Liver (tissue), 3 donors: Measurements from ENCODE around the gene CSRP1.

ENCODE experiments used
- CTCF ChIP-seq: fragments of 150-350 bp; IDR thresholded peaks from 2 replicates; pipeline ENCODE4 v1.5.1; 2017; ENCODE audit warnings: improper control_type of control experiment, low read depth, low read length; ENCODE audit not compliant: missing input control
- EGR1 ChIP-seq, 2 donors: IDR thresholded peaks; 2 replicates each; pipeline ENCODE4 v1.6.1; 2016 to 2018; ENCODE audit warnings: antibody characterized with exemption in 2 of 2, low read depth in 2 of 2
- GABPA ChIP-seq, 2 donors: IDR thresholded peaks in 1 of 2; conservative IDR thresholded peaks in 1 of 2; 2 replicates each; pipeline ENCODE4 v1.6.1; 2016; ENCODE audit warnings: antibody characterized with exemption in 2 of 2, mild to moderate bottlenecking in 1 of 2, moderate library complexity in 1 of 2
- SP1 ChIP-seq: IDR thresholded peaks from 2 replicates; pipeline ENCODE4 v1.6.1; 2018; ENCODE audit warnings: antibody characterized with exemption, mild to moderate bottlenecking
- TAF1 ChIP-seq: conservative IDR thresholded peaks from 2 replicates; pipeline ENCODE4 v1.6.1; 2016; ENCODE audit warnings: antibody characterized with exemption, mild to moderate bottlenecking
- YY1 ChIP-seq: IDR thresholded peaks from 2 replicates; pipeline ENCODE4 v1.6.1; 2016; ENCODE audit warnings: antibody characterized with exemption, mild to moderate bottlenecking
- TF ChIP-seq, protein P1 (sequence below): IDR thresholded peaks from 2 replicates; pipeline ENCODE4 v1.6.1; 2016; ENCODE audit warnings: antibody characterized with exemption
- donor health status: healthy.
- donor health status: healthy.

DNA sequence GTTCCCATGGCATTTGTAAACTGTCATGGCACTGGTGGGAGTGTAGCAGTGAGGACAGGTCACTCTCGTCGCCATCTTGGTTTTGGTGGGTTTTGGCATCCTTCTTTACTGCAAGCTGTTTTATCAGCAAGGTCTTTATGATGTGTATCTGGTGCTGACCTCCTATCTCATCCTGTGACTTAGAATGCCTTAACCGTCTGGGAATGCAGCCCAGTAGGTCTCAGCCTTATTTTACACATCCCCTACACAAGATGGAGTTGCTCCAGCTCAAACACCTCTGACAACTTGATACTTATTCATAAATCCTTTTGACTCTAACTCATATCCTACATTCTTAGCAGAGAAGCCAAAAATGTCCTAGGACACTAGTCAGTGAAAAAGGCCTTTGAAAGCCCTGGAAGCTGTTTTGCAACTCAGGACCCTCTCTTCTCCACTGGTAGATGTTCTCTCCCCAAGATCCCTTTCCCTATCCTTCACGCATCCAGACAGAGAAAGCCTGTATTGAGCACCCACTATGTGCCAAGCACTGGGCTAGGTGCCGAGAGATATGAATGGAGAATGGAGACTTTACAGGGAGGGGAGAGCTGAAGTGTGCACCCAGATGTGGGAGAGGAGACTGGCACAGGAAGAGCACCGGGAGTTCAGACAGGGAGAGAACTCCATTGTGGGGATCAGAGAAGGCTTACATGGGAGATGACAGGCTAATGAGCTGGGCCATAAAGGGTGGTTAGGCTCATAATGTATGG, 6.7 kb upstream of the CSRP1 start:
- TF ChIP-seq CTCF (no peak), GABPA (IDR thresholded peaks at IDR 0.05 in 1 of 2, conservative IDR thresholded peaks at IDR 0.05 in 1 of 2) (no peak), EGR1 (IDR thresholded peaks at IDR 0.05; ENCODE audit: low read depth in 2 of 2) (no peak), YY1 (no peak), TAF1 (no peak), SP1 (no peak)
- TF ChIP-seq, protein P1, sequence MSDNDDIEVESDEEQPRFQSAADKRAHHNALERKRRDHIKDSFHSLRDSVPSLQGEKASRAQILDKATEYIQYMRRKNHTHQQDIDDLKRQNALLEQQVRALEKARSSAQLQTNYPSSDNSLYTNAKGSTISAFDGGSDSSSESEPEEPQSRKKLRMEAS, result no peak
